OCI-LY7 (cell line): ENCODE results near the gene HPCA.

Source experiments
- EZH2phosphoT487 ChIP-seq: fragments of 200-600 bp; sonication (generic); IDR thresholded peaks from 2 replicates; pipeline ENCODE4 v1.6.1; 2018; ENCODE audit warnings: low read depth, borderline replicate concordance, mild to moderate bottlenecking, mixed run types, antibody characterized with exemption, low read length, moderate library complexity, mixed read lengths
- TF ChIP-seq, protein P1 (sequence below): fragments of 200-600 bp; sonication (generic); conservative IDR thresholded peaks from 2 replicates; pipeline ENCODE4 v1.5.1; 2014; ENCODE audit warnings: mild to moderate bottlenecking, antibody characterized with exemption, low read length, moderate library complexity, mixed read lengths

DNA sequence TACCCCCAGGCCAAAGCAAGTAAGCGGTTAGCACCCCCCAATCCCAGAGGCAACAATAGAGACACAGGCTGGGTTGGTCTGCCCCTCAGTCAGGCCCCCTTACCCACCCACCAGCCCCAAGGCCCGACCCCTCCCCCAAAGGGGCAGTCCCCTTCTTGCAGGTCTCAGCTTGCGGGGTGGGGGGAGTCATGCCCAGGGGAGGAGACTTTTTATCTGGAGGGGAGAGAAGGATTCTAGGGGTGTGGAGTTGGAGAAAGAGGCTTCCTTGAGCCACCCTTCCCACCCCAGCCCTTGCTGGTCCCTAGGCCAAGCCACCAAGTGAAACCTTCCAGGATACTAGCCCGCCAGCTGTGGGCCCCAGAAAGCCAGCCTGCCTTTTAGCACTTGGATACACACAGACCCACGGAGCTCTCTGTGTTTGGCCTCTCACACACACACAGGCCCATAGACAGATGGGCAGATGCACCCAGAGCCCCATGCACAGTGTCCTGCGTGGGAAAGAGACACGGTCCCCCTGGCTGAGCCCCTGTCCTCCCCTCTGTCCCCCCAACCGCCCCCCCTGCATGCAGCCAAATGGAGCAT lies 7.8 kb downstream of the HPCA start:
- TF ChIP-seq, protein P1, sequence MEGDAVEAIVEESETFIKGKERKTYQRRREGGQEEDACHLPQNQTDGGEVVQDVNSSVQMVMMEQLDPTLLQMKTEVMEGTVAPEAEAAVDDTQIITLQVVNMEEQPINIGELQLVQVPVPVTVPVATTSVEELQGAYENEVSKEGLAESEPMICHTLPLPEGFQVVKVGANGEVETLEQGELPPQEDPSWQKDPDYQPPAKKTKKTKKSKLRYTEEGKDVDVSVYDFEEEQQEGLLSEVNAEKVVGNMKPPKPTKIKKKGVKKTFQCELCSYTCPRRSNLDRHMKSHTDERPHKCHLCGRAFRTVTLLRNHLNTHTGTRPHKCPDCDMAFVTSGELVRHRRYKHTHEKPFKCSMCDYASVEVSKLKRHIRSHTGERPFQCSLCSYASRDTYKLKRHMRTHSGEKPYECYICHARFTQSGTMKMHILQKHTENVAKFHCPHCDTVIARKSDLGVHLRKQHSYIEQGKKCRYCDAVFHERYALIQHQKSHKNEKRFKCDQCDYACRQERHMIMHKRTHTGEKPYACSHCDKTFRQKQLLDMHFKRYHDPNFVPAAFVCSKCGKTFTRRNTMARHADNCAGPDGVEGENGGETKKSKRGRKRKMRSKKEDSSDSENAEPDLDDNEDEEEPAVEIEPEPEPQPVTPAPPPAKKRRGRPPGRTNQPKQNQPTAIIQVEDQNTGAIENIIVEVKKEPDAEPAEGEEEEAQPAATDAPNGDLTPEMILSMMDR, result no peak
- no peak for TF ChIP-seq EZH2phosphoT487
